NB4 (cell line): Measurements from ENCODE around the gene ERICH4.
A peak's percentile ranks its signal among the peaks of the same experiment; 100 is the strongest.

Experiments
- DNase-seq: peaks from one replicate; pipeline ENCODE4 v3.0.0; 2010; ENCODE audit warnings: low read depth
- H3K4me3 ChIP-seq: one replicate; pipeline ENCODE4 v1.5.1; 2011; ENCODE audit warnings: mild to moderate bottlenecking, low read depth, low read length, moderate library complexity
- CTCF ChIP-seq: IDR thresholded peaks from one replicate; pipeline ENCODE4 v1.5.1; 2012; ENCODE audit warnings: low read depth, low read length
- MAX ChIP-seq: IDR thresholded peaks from 2 replicates; pipeline ENCODE4 v1.6.1; 2011; ENCODE audit warnings: low read depth, low read length
- MYC ChIP-seq: IDR thresholded peaks from 2 replicates; pipeline ENCODE4 v1.6.1; 2011; ENCODE audit warnings: low read depth, low read length
- POLR2A ChIP-seq: IDR thresholded peaks from 2 replicates; pipeline ENCODE4 v1.6.1; 2011; ENCODE audit warnings: mild to moderate bottlenecking; ENCODE audit not compliant: insufficient read length; ENCODE audit errors: extremely low read depth

Gene ERICH4

GRCh38 chr19:41399091-41399490 is 43.9 kb upstream of the ERICH4 start:
- no peak for DNase-seq
- no peak for TF ChIP-seq CTCF
- no peak for TF ChIP-seq POLR2A
- no peak for TF ChIP-seq MAX
- TF ChIP-seq MYC: no peak
- H3K4me3 ChIP-seq: peak overlapping the region; percentile 76

GRCh38 chr19:41399525-41399924 is 43.4 kb upstream of the ERICH4 start:
- TF ChIP-seq MYC: no peak
- no peak for TF ChIP-seq MAX
- no peak for TF ChIP-seq CTCF
- DNase-seq: no peak
- H3K4me3 ChIP-seq: no peak overlapping the region

DNA sequence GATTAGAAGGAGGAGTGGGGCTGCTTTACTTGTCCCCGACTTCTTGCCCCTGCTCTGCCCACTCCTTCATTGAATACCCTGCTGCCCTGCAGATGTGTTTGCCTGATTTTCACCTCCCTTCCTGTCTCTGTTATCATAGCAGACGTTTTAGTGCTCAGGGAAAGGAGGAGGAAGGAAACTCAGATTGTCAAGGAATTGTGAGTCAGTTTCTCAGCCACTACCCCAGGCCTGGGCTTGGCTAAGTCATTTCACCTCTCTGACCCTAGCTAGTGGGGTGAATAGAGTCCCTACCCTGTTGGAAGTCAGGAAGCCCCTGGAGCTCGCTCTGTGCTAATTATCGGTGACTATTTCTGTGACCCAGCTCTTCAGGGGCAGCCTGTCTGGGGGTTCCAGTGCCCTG is 41.5 kb upstream of the ERICH4 start:
- no peak overlapping the region for H3K4me3 ChIP-seq
- TF ChIP-seq MAX (no peak), MYC (no peak), CTCF (no peak), POLR2A (no peak)
- no peak for DNase-seq

DNA sequence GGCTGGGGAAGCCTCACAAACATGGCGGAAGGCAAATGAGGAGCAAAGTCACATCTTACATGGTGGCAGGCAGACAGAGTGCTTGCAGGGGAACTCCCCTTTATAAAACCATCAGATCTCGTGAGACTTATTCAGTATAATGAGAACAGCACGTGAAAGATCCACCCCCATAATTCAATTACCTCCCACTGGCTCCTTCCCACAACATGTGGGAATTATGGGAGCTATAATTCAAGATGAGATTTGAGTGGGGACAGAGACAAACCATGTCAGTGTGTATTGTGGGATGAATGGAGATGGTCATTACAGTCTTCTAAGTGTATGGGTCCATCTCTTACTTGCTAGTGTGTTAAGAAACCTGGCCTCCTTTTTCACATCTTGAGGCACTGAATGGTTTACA is 40.9 kb upstream of the ERICH4 start:
- no peak overlapping the region for H3K4me3 ChIP-seq

GRCh38 chr19:41403181-41403970 is 39.6 kb upstream of the ERICH4 start:
- TF ChIP-seq MAX (no peak), MYC (no peak), CTCF (no peak), POLR2A (no peak)
- no peak for DNase-seq
- H3K4me3 ChIP-seq: no peak overlapping the region

More for the DNA sequence above, 40.9 kb upstream of the ERICH4 start:
- TF ChIP-seq MAX: no peak
- no peak for TF ChIP-seq POLR2A
- DNase-seq: no peak

DNA sequence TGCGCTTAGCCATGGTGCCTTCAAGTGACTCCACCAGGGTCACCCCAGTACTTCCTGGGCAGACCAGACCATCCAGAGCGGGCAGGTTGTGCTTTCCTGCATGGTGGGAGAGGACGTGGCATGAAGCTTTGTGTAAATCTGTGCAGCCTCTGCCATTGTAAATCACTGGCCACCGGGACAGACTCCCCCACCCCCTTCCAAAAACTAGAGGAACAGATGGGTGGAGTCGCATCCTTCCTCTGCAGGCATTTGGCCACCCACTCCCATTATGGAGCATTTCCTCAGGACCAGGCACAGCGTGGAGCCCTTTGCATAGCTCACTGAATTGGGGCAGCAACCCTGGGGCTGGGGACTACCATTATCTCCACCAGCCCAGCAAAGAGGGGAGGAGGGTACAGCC is 37.2 kb upstream of the ERICH4 start:
- DNase-seq: no peak
- H3K4me3 ChIP-seq: no peak overlapping the region
- no peak for TF ChIP-seq MAX
- TF ChIP-seq CTCF: no peak
- TF ChIP-seq MYC: no peak
- no peak for TF ChIP-seq POLR2A
